DOHH2 (cell line): ENCODE data around the gene ZNF236.

ENCODE experiments used
- EZH2phosphoT487 ChIP-seq: fragments of 200-600 bp; sonication (generic); IDR thresholded peaks from 2 replicates; pipeline ENCODE4 v1.6.1; 2017; ENCODE audit warnings: borderline replicate concordance, mild to moderate bottlenecking, antibody characterized with exemption, low read length, moderate library complexity, mixed read lengths
- TF ChIP-seq, protein P1 (sequence below): fragments of 200-600 bp; sonication (generic); IDR thresholded peaks from one replicate; pipeline ENCODE4 v1.5.1; 2014; ENCODE audit warnings: antibody characterized with exemption, mild to moderate bottlenecking, low read depth, low read length; ENCODE audit not compliant: poor library complexity, severe bottlenecking

DNA sequence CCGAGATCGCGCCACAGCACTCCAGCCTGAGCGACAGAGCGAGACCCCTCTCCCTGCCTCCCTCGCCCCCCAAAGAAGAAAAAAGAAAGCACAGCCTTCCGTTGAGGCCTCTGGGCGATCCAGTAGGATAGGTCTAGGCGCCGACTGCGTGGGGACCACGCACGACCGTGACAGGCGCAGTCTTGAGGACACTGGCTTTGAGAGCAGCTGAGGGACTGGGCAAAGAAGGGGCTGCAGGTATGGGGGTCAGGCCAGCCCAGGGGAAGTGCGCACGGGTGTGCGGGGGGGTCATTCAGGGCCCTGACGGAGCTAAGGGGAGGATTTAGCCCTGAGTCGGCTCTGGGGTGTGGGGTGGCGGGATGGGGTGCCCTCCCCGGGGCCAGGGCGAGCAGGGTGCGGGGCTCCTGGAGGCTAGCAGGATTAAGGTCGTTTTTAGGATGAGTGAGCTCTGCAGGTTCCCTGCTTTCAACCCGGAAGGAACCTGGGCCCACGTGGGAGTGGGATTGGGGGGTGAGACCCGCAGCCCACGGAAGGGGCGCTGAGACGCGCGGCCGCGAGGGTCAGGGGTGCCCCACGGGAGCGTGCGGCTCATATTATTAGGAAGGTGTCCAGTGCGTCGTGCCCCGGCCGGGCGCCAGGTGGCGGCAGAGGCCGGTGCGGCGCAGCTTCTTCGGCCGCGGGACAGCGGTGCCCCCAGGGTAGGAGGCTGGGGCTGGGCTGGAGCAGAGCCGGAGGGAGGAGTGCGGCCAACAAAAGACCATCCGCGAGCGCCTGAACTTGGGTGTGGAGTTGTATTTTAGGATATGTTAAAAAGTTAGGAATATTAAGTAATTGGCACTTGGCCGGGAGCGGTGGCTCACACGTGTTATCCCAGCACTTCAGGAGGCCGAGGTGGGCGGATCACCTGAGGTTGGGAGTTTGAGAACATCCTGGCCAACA is 20.5 kb upstream of the ZNF236 start:
- TF ChIP-seq, protein P1, sequence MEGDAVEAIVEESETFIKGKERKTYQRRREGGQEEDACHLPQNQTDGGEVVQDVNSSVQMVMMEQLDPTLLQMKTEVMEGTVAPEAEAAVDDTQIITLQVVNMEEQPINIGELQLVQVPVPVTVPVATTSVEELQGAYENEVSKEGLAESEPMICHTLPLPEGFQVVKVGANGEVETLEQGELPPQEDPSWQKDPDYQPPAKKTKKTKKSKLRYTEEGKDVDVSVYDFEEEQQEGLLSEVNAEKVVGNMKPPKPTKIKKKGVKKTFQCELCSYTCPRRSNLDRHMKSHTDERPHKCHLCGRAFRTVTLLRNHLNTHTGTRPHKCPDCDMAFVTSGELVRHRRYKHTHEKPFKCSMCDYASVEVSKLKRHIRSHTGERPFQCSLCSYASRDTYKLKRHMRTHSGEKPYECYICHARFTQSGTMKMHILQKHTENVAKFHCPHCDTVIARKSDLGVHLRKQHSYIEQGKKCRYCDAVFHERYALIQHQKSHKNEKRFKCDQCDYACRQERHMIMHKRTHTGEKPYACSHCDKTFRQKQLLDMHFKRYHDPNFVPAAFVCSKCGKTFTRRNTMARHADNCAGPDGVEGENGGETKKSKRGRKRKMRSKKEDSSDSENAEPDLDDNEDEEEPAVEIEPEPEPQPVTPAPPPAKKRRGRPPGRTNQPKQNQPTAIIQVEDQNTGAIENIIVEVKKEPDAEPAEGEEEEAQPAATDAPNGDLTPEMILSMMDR: peak; percentile 78
- no peak for TF ChIP-seq EZH2phosphoT487
